Body of pancreas (tissue), 4 donors: ENCODE results near the gene MRPL28. TPM values are rescaled to one million over a fixed set of nuclear protein-coding genes. Genes with fewer than 3 reads are reported as not detected.

Experiments used
- ATAC-seq: fragments of 150-250 bp; one replicate; pipeline ENCODE4 v1.9.1; 2016
- DNase-seq, 4 donors: peaks; one replicate each; pipeline ENCODE4 v3.0.0-alpha.2; 2019
- H3K27ac ChIP-seq, 4 donors: fragments of 200-600 bp; sonication (generic); 1 replicate in 3 of 4; 2 replicates in 1 of 4; pipeline versions ENCODE4 v1.5.1 to v1.6.1; 2016 to 2019; ENCODE audit warnings: mild to moderate bottlenecking in 1 of 4, mixed read lengths in 1 of 4, moderate library complexity in 1 of 4
- H3K27me3 ChIP-seq, 2 donors: fragments of 200-600 bp; sonication (generic); one replicate each; pipeline ENCODE4 v1.6.0; 2016; ENCODE audit warnings: mild to moderate bottlenecking in 1 of 2
- H3K36me3 ChIP-seq, 2 donors: fragments of 200-600 bp; sonication (generic); replicated peaks in 1 of 2; 2 replicates each; pipeline ENCODE4 v1.5.1; 2016; ENCODE audit warnings: low read depth in 2 of 2; ENCODE audit not compliant: insufficient read depth in 1 of 2
- H3K4me1 ChIP-seq: fragments of 200-600 bp; sonication (generic); one replicate; pipeline ENCODE4 v1.6.0; 2016
- H3K4me3 ChIP-seq, 2 donors: fragments of 200-600 bp; sonication (generic); 1 replicate in 1 of 2; 2 replicates in 1 of 2; pipeline ENCODE4 v1.5.1; 2016 to 2019
- H3K9me3 ChIP-seq, 3 donors: fragments of 200-600 bp; sonication (generic); 1 replicate in 2 of 3; 2 replicates in 1 of 3; pipeline ENCODE4 v1.5.1; 2016
- POLR2A ChIP-seq, 3 donors: fragments of 450-650 bp; IDR thresholded peaks; one replicate each; pipeline ENCODE4 v1.6.1; 2016; ENCODE audit warnings: antibody characterized with exemption in 3 of 3, mild to moderate bottlenecking in 2 of 3
- WGBS, 2 donors: methylation state at CpG; one replicate each; pipeline ENCODE4 v1.1.5; 2017; 5-methylcytosine and 5-hydroxymethylcytosine counted together
- intact Hi-C: fragments of 100-400 bp; cut with DNase I; formaldehyde crosslinking; loops from one replicate; pipeline ENCODE4 v1.15.1; 2023
- total RNA-seq, 2 donors: library from RNA; depleted of rRNA; stranded (reverse); fragments of >200 nt; gene quantifications; one replicate each; pipeline ENCODE4 v1.1.0, GENCODE V29; 2016
- TF ChIP-seq, protein P1 (sequence below), 7 experiments: fragments of 450-650 bp in 4 of 7; fragments of 200-600 bp in 3 of 7; sonication (generic) in 3 of 7; IDR thresholded peaks; one replicate each; pipeline ENCODE4 v1.5.1; 2016 to 2019; ENCODE audit warnings: antibody characterized with exemption in 7 of 7

Gene MRPL28
- total RNA-seq, 2 donors from 2014 or later: 22.1 to 31.0 TPM

DNA sequence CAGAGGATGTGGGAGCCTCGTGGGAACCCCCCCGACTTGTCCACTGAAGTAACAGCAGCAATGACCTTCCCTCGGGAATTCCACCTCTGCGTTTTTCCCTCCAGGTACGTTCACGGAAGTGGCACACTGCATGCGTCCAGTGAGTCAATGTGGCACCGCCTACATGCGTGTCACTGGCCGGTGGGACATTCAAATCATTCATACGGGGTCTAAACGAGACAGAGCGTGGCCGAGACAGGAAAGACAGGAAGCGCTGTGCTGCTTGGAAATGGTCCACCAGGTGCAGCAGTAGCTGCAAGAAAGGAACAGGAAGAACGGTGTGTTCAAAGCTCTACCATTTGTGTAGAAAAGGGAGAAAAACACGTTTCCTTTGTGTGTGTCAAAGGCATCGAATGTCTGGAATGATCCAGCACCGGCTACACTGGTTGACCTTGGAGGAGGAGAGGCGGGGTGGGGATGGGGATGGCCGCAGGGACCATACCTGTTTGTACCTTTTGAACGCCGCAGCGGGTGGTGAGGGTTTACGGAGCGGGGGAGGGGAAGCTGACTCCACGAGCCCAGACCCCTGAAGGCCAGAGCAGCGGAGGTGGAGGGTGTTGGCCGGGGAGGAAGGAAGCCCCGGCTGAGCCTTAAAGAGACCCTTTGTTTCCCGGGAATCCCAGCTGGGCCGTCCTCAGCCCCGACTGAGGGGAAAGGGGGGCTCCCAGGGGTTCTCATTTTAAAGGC lies 13.2 kb upstream of the MRPL28 start:
- peak overlapping the region; percentile 74 to 94 (median 91) for H3K27ac ChIP-seq
- 5 to 11% methylated on average over 27 to 33 of the region's 33 CpGs for WGBS, 2 donors
- H3K9me3 ChIP-seq: no peaks in the 10 kb centered on the region
- intact Hi-C loops: no loop called here
- no peaks in the 10 kb centered on the region for H3K36me3 ChIP-seq
- no peaks in the 10 kb centered on the region for H3K27me3 ChIP-seq
- peaks cover 44% of the 10 kb centered on the region for H3K4me1 ChIP-seq
- TF ChIP-seq, protein P1, sequence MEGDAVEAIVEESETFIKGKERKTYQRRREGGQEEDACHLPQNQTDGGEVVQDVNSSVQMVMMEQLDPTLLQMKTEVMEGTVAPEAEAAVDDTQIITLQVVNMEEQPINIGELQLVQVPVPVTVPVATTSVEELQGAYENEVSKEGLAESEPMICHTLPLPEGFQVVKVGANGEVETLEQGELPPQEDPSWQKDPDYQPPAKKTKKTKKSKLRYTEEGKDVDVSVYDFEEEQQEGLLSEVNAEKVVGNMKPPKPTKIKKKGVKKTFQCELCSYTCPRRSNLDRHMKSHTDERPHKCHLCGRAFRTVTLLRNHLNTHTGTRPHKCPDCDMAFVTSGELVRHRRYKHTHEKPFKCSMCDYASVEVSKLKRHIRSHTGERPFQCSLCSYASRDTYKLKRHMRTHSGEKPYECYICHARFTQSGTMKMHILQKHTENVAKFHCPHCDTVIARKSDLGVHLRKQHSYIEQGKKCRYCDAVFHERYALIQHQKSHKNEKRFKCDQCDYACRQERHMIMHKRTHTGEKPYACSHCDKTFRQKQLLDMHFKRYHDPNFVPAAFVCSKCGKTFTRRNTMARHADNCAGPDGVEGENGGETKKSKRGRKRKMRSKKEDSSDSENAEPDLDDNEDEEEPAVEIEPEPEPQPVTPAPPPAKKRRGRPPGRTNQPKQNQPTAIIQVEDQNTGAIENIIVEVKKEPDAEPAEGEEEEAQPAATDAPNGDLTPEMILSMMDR (IDR thresholded peaks at IDR 0.05): peak in 2 of 7 experiments; percentile 21 to 22
- TF ChIP-seq POLR2A (IDR thresholded peaks at IDR 0.05): peak in 2 of 3 donors; percentile 71 to 72
- ATAC-seq: peak; percentile 25
- no peak overlapping the region for H3K4me3 ChIP-seq
- peak; percentile 76 to 90 (median 84) for DNase-seq

GRCh38 chr16:381789-382717 lies 11.7 kb upstream of the MRPL28 start, which contains the start of gene PGAP6:
PGAP6 (minus strand) TSS chr16:381978; CDS start chr16:381821, 157 bp downstream.
- WGBS, 2 donors: 1% methylated on average over 15 to 101 of the region's 123 CpGs
- ATAC-seq (peak; percentile 65), DNase-seq (peak; percentile 68 to 81 (median 76))
- H3K27ac ChIP-seq: peak within 1 kb of the TSS; percentile 90 to 97 (median 93)
- intact Hi-C loops: no loop called here
- H3K4me1 ChIP-seq: peaks cover 37% of the 10 kb centered on the region
- H3K36me3 ChIP-seq: peaks cover 1 to 3% of the 10 kb centered on the region in 2 donors
- no peaks in the 10 kb centered on the region for H3K27me3 ChIP-seq
- H3K4me3 ChIP-seq: peak within 1 kb of the TSS; percentile 91 to 92
- TF ChIP-seq, protein P1 (IDR thresholded peaks at IDR 0.05): no peak
- peak; percentile 12 to 65 (median 48) for TF ChIP-seq POLR2A (IDR thresholded peaks at IDR 0.05)
- H3K9me3 ChIP-seq: no peaks in the 10 kb centered on the region

- intact Hi-C loops: no loop called here
- no peaks in the 10 kb centered on the region for H3K9me3 ChIP-seq
- peak overlapping the region; percentile 91 to 92 for H3K4me3 ChIP-seq
- peak overlapping the region; percentile 89 to 97 (median 92) for H3K27ac ChIP-seq
- H3K4me1 ChIP-seq: peaks cover 37% of the 10 kb centered on the region
- ATAC-seq (peak; percentile 15), DNase-seq (peak; percentile 43 to 51 (median 45))
- peak in 2 of 3 donors; percentile 32 to 33 for TF ChIP-seq POLR2A (IDR thresholded peaks at IDR 0.05)
- TF ChIP-seq, protein P1 (IDR thresholded peaks at IDR 0.05): no peak
- 1% methylated on average over 42 of the region's 73 CpGs; no CpG with 5 or more reads in 1 of the 2 donors for WGBS, 2 donors
- H3K36me3 ChIP-seq: peaks cover 10% of the 10 kb centered on the region in 2 donors
- no peaks in the 10 kb centered on the region for H3K27me3 ChIP-seq
Measured at GRCh38 chr16:381012-381788, 10.9 kb upstream of the MRPL28 start.

DNA sequence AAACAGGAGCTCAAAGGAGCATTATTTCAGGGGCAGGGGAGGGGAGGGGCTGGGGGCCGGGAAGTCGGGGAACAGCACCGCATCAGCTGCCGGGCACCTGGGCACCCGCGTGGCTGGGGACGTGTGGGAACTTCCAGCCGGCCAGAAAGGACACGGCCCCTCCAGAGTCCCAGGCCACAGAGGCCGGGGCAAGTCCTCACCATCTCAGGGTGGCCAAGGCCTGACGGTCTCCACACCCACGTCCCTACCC lies 10.3 kb upstream of the MRPL28 start:
- Histone ChIP-seq H3K4me3 (peak overlapping the region; percentile 91 to 92), H3K27me3 (no peaks in the 10 kb centered on the region), H3K36me3 (peaks cover 13 to 14% of the 10 kb centered on the region in 2 donors), H3K9me3 (no peaks in the 10 kb centered on the region), H3K27ac (peak overlapping the region; percentile 89 to 97 (median 92)), H3K4me1 (peaks cover 37% of the 10 kb centered on the region)
- intact Hi-C loops: no loop called here
- WGBS, 2 donors: 0 to 1% methylated on average over 5 to 12 of the region's 12 CpGs
- DNase-seq: peak in 2 of 4 donors; percentile 35 to 42
- ATAC-seq: no peak
- peak in 1 of 3 donors; percentile 14 for TF ChIP-seq POLR2A (IDR thresholded peaks at IDR 0.05)
- TF ChIP-seq, protein P1 (IDR thresholded peaks at IDR 0.05): no peak
